ENCODE results near the gene LCMT1.

DNA sequence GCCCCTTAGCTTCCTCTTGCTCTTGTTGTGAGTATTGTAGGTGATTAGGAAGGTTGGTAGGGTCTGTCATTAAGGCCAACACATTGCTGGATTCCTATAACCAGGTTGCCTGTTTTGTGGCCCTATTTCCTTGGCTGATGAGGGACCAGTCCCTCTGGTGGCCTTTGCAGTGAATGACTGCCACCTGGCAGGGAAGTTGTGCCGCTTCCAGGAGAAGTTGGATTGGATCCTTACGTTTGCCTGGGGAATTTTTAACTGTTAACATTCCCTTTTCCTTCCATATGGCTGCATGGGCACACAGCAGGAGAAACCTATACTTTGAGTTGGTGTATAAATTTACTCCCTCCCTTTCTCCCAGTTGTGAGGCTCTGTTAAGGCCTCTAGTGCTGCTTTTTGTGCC lies 32.4 kb downstream of the LCMT1 start:
- TF ChIP-seq POLR2A (IDR thresholded peaks at IDR 0.05; ENCODE audit: low read length) = no peak
- TF ChIP-seq GATA1 (IDR thresholded peaks at IDR 0.05; ENCODE audit: low read depth, low read length) = no peak
